ENCODE measurements around the gene IRX3. TPM values are rescaled to one million over a fixed set of nuclear protein-coding genes. Genes with fewer than 3 reads are reported as not detected.

IRX3 gene
- total RNA-seq, 2 experiments from 2014 or later = not detected

GRCh38 chr16:54289242-54289944 is 2.8 kb upstream of the IRX3 start:
- peaks cover 17% of the 10 kb centered on the region for H3K36me3 Mint-ChIP-seq (ENCODE audit: low read depth)
- ATAC-seq = no peak
- peaks cover 75% of the 10 kb centered on the region for H3K27me3 Mint-ChIP-seq (ENCODE audit: low read depth)
- H3K4me3 Mint-ChIP-seq = peak overlapping the region; percentile 49
- ChIA-PET POLR2A (no interaction called here), CTCF (no interaction called here)
- peak overlapping the region; percentile 15 for H3K27ac Mint-ChIP-seq
- peaks cover 4% of the 10 kb centered on the region for H3K9me3 Mint-ChIP-seq (ENCODE audit: insufficient read depth)
- peaks cover 14% of the 10 kb centered on the region for H3K4me1 Mint-ChIP-seq (ENCODE audit: low read depth)
- DNase-seq = no peak

GRCh38 chr16:54288835-54289241 is 2.3 kb upstream of the IRX3 start:
- ChIA-PET POLR2A (no interaction called here), CTCF (no interaction called here)
- no peak overlapping the region for H3K27ac Mint-ChIP-seq
- DNase-seq (no peak), ATAC-seq (no peak)
- H3K4me3 Mint-ChIP-seq = no peak overlapping the region
- peaks cover 4% of the 10 kb centered on the region for H3K9me3 Mint-ChIP-seq (ENCODE audit: insufficient read depth)
- peaks cover 17% of the 10 kb centered on the region for H3K36me3 Mint-ChIP-seq (ENCODE audit: low read depth)
- H3K27me3 Mint-ChIP-seq (ENCODE audit: low read depth) = peaks cover 75% of the 10 kb centered on the region
- H3K4me1 Mint-ChIP-seq (ENCODE audit: low read depth) = peaks cover 14% of the 10 kb centered on the region

GRCh38 chr16:54288030-54288834 is 1.6 kb upstream of the IRX3 start:
- ATAC-seq (no peak), DNase-seq (no peak)
- Mint-ChIP-seq H3K4me3 (peak overlapping the region; percentile 25), H3K36me3 (ENCODE audit: low read depth) (peaks cover 17% of the 10 kb centered on the region), H3K27me3 (ENCODE audit: low read depth) (peaks cover 75% of the 10 kb centered on the region), H3K27ac (peak overlapping the region; percentile 61), H3K9me3 (ENCODE audit: insufficient read depth) (peaks cover 4% of the 10 kb centered on the region), H3K4me1 (ENCODE audit: low read depth) (peaks cover 17% of the 10 kb centered on the region)
- CTCF ChIA-PET = no interaction called here
- POLR2A ChIA-PET = no interaction called here

GRCh38 chr16:54287131-54288029 is 793 bp upstream of the IRX3 start:
- Mint-ChIP-seq H3K36me3 (ENCODE audit: low read depth) (peaks cover 17% of the 10 kb centered on the region), H3K27me3 (ENCODE audit: low read depth) (peaks cover 79% of the 10 kb centered on the region), H3K27ac (no peak overlapping the region), H3K9me3 (ENCODE audit: insufficient read depth) (peaks cover 4% of the 10 kb centered on the region), H3K4me1 (ENCODE audit: low read depth) (peaks cover 17% of the 10 kb centered on the region), H3K4me3 (peak overlapping the region; percentile 15)
- DNase-seq (no peak), ATAC-seq (no peak)
- ChIA-PET CTCF (no interaction called here), POLR2A (no interaction called here)

GRCh38 chr16:54286090-54286365 is 559 bp downstream of the IRX3 start:
- Mint-ChIP-seq H3K4me1 (ENCODE audit: low read depth) (peaks cover 20% of the 10 kb centered on the region), H3K27ac (peak overlapping the region; percentile 77), H3K36me3 (ENCODE audit: low read depth) (peaks cover 17% of the 10 kb centered on the region), H3K27me3 (ENCODE audit: low read depth) (peaks cover 79% of the 10 kb centered on the region), H3K4me3 (peak overlapping the region; percentile 60), H3K9me3 (ENCODE audit: insufficient read depth) (peaks cover 4% of the 10 kb centered on the region)
- POLR2A ChIA-PET = no interaction called here
- peak; percentile 21 for ATAC-seq
- CTCF ChIA-PET = no interaction called here
- no peak for DNase-seq

GRCh38 chr16:54285414-54286089 is 1.0 kb downstream of the IRX3 start:
- ChIA-PET POLR2A (no interaction called here), CTCF (no interaction called here)
- Mint-ChIP-seq H3K36me3 (ENCODE audit: low read depth) (peaks cover 13% of the 10 kb centered on the region), H3K27ac (no peak overlapping the region), H3K27me3 (ENCODE audit: low read depth) (peaks cover 79% of the 10 kb centered on the region), H3K4me3 (peak overlapping the region; percentile 46), H3K9me3 (ENCODE audit: insufficient read depth) (peaks cover 4% of the 10 kb centered on the region), H3K4me1 (ENCODE audit: low read depth) (peaks cover 20% of the 10 kb centered on the region)
- DNase-seq (no peak), ATAC-seq (no peak)

GRCh38 chr16:54284931-54285413 is 1.6 kb downstream of the IRX3 start:
- Mint-ChIP-seq H3K4me3 (peak overlapping the region; percentile 46), H3K4me1 (ENCODE audit: low read depth) (peaks cover 20% of the 10 kb centered on the region), H3K36me3 (ENCODE audit: low read depth) (peaks cover 11% of the 10 kb centered on the region), H3K27ac (no peak overlapping the region), H3K27me3 (ENCODE audit: low read depth) (peaks cover 80% of the 10 kb centered on the region), H3K9me3 (ENCODE audit: insufficient read depth) (peaks cover 4% of the 10 kb centered on the region)
- no peak for DNase-seq
- CTCF ChIA-PET = no interaction called here
- no peak for ATAC-seq
- POLR2A ChIA-PET = no interaction called here

GRCh38 chr16:54284319-54284930 is 2.2 kb downstream of the IRX3 start:
- H3K4me3 Mint-ChIP-seq = no peak overlapping the region
- CTCF ChIA-PET = no interaction called here
- no peak overlapping the region for H3K27ac Mint-ChIP-seq

GRCh38 chr16:54283725-54284318 is 2.8 kb downstream of the IRX3 start:
- POLR2A ChIA-PET = no interaction called here
- Mint-ChIP-seq H3K36me3 (ENCODE audit: low read depth) (peaks cover 7% of the 10 kb centered on the region), H3K9me3 (ENCODE audit: insufficient read depth) (no peaks in the 10 kb centered on the region), H3K27ac (no peak overlapping the region), H3K4me3 (no peak overlapping the region), H3K27me3 (ENCODE audit: low read depth) (peaks cover 74% of the 10 kb centered on the region), H3K4me1 (ENCODE audit: low read depth) (peaks cover 20% of the 10 kb centered on the region)
- ATAC-seq (no peak), DNase-seq (no peak)
- CTCF ChIA-PET = interaction anchor here (0.6 kb wide), 1 partner anchor 84 kb away, joined by 3 read pairs; no protein-coding TSS in a partner anchor

More at GRCh38 chr16:54284319-54284930, 2.2 kb downstream of the IRX3 start:
- ATAC-seq (no peak), DNase-seq (no peak)
- Mint-ChIP-seq H3K4me1 (ENCODE audit: low read depth) (peaks cover 20% of the 10 kb centered on the region), H3K36me3 (ENCODE audit: low read depth) (peaks cover 7% of the 10 kb centered on the region), H3K27me3 (ENCODE audit: low read depth) (peaks cover 80% of the 10 kb centered on the region), H3K9me3 (ENCODE audit: insufficient read depth) (peaks cover under 1% of the 10 kb centered on the region)
- POLR2A ChIA-PET = no interaction called here

- Mint-ChIP-seq H3K4me3 (no peak overlapping the region), H3K4me1 (ENCODE audit: low read depth) (peaks cover 20% of the 10 kb centered on the region), H3K27me3 (ENCODE audit: low read depth) (peaks cover 69% of the 10 kb centered on the region), H3K36me3 (ENCODE audit: low read depth) (peaks cover 7% of the 10 kb centered on the region), H3K27ac (no peak overlapping the region), H3K9me3 (ENCODE audit: insufficient read depth) (no peaks in the 10 kb centered on the region)
- DNase-seq (no peak), ATAC-seq (no peak)
- CTCF ChIA-PET = interaction anchor here (0.6 to 1.1 kb wide), 2 partner anchors 84 to 392 kb away, joined by 3 to 5 read pairs; no protein-coding TSS in a partner anchor
- POLR2A ChIA-PET = no interaction called here
Measured at GRCh38 chr16:54282928-54283724, 3.5 kb downstream of the IRX3 start.

Data from activated CD8-positive, alpha-beta T cell treated with anti-CD3 and anti-CD28 coated beads, Interleukin-2, amount 10 ng/mL, durations not matched to agents 7 days and 5 days (primary cell).